IMR-90 (cell line): ENCODE results near the gene SYTL3. TPM values are rescaled to one million over a fixed set of nuclear protein-coding genes. Genes with fewer than 3 reads are reported as not detected.

Source experiments
- ATAC-seq: fragments of 200-7000 bp; cut with Tn5 transposase; 2 replicates; pipeline ENCODE4 v1.9.1; 2020; ENCODE audit warnings: low read depth, mild to moderate bottlenecking, moderate library complexity
- BruUV-seq: library from RNA; stranded (reverse); fragments of 400-500 nt; replicated peaks from 2 replicates; lab custom pipeline; 2021; lab: Mats Ljungman, UMichigan
- CTCF ChIA-PET: fragments of 300-600 bp; formaldehyde crosslinking; extraction: SDS; loops from one replicate; lab custom pipeline; 2021; ENCODE audit warnings: antibody characterized with exemption; lab: Yijun Ruan, JAX
- POLR2A ChIA-PET: fragments of 300-600 bp; sonication (Branson Sonifier 250); formaldehyde crosslinking; loops from one replicate; lab custom pipeline; 2022; ENCODE audit warnings: antibody characterized with exemption; ENCODE audit not compliant: unreplicated experiment; lab: Charles Lee
- DNase-seq: peaks from one replicate; pipeline ENCODE4 v3.0.0; 2013
- H2AFZ ChIP-seq: replicated peaks from 2 replicates; pipeline ENCODE3; 2013; ENCODE audit warnings: low read length, mild to moderate bottlenecking; ENCODE audit not compliant: poor library complexity
- H2AK5ac ChIP-seq: 2 replicates; pipeline ENCODE4 v1.6.1; 2013; ENCODE audit warnings: low read depth, low read length, inconsistent platforms
- H2AK9ac ChIP-seq: replicated peaks from 2 replicates; pipeline ENCODE3; 2013; ENCODE audit warnings: mild to moderate bottlenecking, low read depth, low read length, moderate library complexity; ENCODE audit not compliant: poor library complexity
- H2BK120ac ChIP-seq: 2 replicates; pipeline ENCODE4 v1.6.1; 2013; ENCODE audit warnings: low read depth, low read length, inconsistent platforms
- H2BK15ac ChIP-seq: 3 replicates; pipeline ENCODE4 v1.6.1; 2013; ENCODE audit warnings: low read depth, low read length, inconsistent platforms
- H2BK20ac ChIP-seq: 2 replicates; pipeline ENCODE4 v1.6.1; 2013; ENCODE audit warnings: low read depth, mild to moderate bottlenecking, inconsistent platforms, low read length, moderate library complexity
- H2BK5ac ChIP-seq: 2 replicates; pipeline ENCODE4 v1.6.1; 2013; ENCODE audit warnings: mild to moderate bottlenecking, low read depth, low read length, inconsistent platforms; ENCODE audit not compliant: poor library complexity, severe bottlenecking
- H3K14ac ChIP-seq: replicated peaks from 2 replicates; pipeline ENCODE4 v1.6.1; 2013; ENCODE audit warnings: low read depth, low read length, inconsistent platforms
- H3K18ac ChIP-seq: 2 replicates; pipeline ENCODE4 v1.6.1; 2013; ENCODE audit warnings: low read depth, low read length, control low read depth
- H3K23ac ChIP-seq: 2 replicates; pipeline ENCODE4 v1.6.1; 2013; ENCODE audit warnings: low read depth, low read length, inconsistent platforms
- H3K27ac ChIP-seq: 2 replicates; pipeline ENCODE4 v1.5.1; 2013; ENCODE audit warnings: mild to moderate bottlenecking, control low read depth, low read length; ENCODE audit not compliant: insufficient read depth
- H3K27me3 ChIP-seq: 2 replicates; pipeline ENCODE4 v1.6.1; 2013; ENCODE audit warnings: low read length; ENCODE audit not compliant: control insufficient read depth, insufficient read depth
- H3K36me3 ChIP-seq: 2 replicates; pipeline ENCODE4 v1.6.1; 2013; ENCODE audit warnings: low read length, mixed read lengths; ENCODE audit not compliant: control insufficient read depth, insufficient read depth
- H3K4ac ChIP-seq: 2 replicates; pipeline ENCODE4 v1.6.1; 2013; ENCODE audit warnings: low read depth, low read length, inconsistent platforms
- H3K4me1 ChIP-seq: 2 replicates; pipeline ENCODE4 v1.6.1; 2013; ENCODE audit warnings: low read length, mixed read lengths; ENCODE audit not compliant: control insufficient read depth, insufficient read depth
- H3K4me2 ChIP-seq: 2 replicates; pipeline ENCODE4 v1.6.1; 2013; ENCODE audit warnings: low read depth, mild to moderate bottlenecking, control low read depth, low read length, moderate library complexity
- H3K4me3 ChIP-seq: 2 replicates; pipeline ENCODE4 v1.5.1; 2013; ENCODE audit warnings: low read depth, mild to moderate bottlenecking, control low read depth, low read length, moderate library complexity; ENCODE audit not compliant: insufficient read depth
- H3K56ac ChIP-seq: 2 replicates; pipeline ENCODE4 v1.6.1; 2013; ENCODE audit warnings: low read length, inconsistent platforms; ENCODE audit not compliant: insufficient read depth; ENCODE audit errors: extremely low read depth
- H3K79me1 ChIP-seq, 2 experiments: 2 replicates each; pipeline ENCODE4 v1.6.1; 2013; ENCODE audit warnings: low read length in 2 of 2, inconsistent platforms in 1 of 2, low read depth in 1 of 2
- H3K9ac ChIP-seq: 2 replicates; pipeline ENCODE4 v1.6.1; 2013; ENCODE audit warnings: low read depth, low read length, control low read depth
- H3K9me1 ChIP-seq: 2 replicates; pipeline ENCODE4 v1.6.1; 2013; ENCODE audit warnings: low read length, inconsistent platforms; ENCODE audit not compliant: insufficient read depth
- H3K9me3 ChIP-seq: 2 replicates; pipeline ENCODE4 v1.6.1; 2013; ENCODE audit warnings: low read length; ENCODE audit not compliant: control insufficient read depth, insufficient read depth
- H4K20me1 ChIP-seq: 2 replicates; pipeline ENCODE4 v1.6.1; 2013; ENCODE audit warnings: low read length, inconsistent platforms; ENCODE audit not compliant: insufficient read depth
- H4K5ac ChIP-seq: 2 replicates; pipeline ENCODE4 v1.6.1; 2013; ENCODE audit warnings: mild to moderate bottlenecking, low read depth, low read length, control low read depth
- H4K8ac ChIP-seq, 2 experiments: 2 replicates each; pipeline ENCODE4 v1.6.1; 2013; ENCODE audit warnings: low read depth in 2 of 2, low read length in 2 of 2, control low read depth in 1 of 2, inconsistent platforms in 1 of 2
- H4K91ac ChIP-seq: 2 replicates; pipeline ENCODE4 v1.6.1; 2013; ENCODE audit warnings: low read depth, low read length, inconsistent platforms; ENCODE audit not compliant: insufficient read depth
- BHLHE40 ChIP-seq: fragments of 150-350 bp; IDR thresholded peaks from 2 replicates; pipeline ENCODE4 v1.6.1; 2016; ENCODE audit warnings: mild to moderate bottlenecking, low read depth, low read length
- POLR2A ChIP-seq: IDR thresholded peaks from 2 replicates; pipeline ENCODE4 v1.6.1; 2012; ENCODE audit warnings: mild to moderate bottlenecking, low read depth, low read length
- RCOR1 ChIP-seq: IDR thresholded peaks from 2 replicates; pipeline ENCODE4 v1.6.1; 2012; ENCODE audit warnings: mild to moderate bottlenecking, low read length, improper control_type of control experiment; ENCODE audit not compliant: insufficient replicate concordance
- USF2 ChIP-seq: fragments of 150-350 bp; IDR thresholded peaks from 2 replicates; pipeline ENCODE4 v1.6.1; 2017; ENCODE audit warnings: mild to moderate bottlenecking, antibody characterized with exemption, low read length, low read depth
- WGBS, 2 experiments: methylation state at CpG; one replicate each; pipeline versions ENCODE4 v1.1.5 to v1.1.7; 2013; ENCODE audit warnings: missing lambda C conversion rate in 2 of 2; ENCODE audit not compliant: insufficient read length in 1 of 2; ENCODE audit errors: extremely low coverage in 2 of 2; 5-methylcytosine and 5-hydroxymethylcytosine counted together
- dilution Hi-C: fragments of 300-500 bp; cut with HindIII; formaldehyde crosslinking; loops from one replicate; pipeline ENCODE4 v1.14.3; 2018; ENCODE audit warnings: low sequenced_read_pairs; ENCODE audit not compliant: unreplicated experiment
- in situ Hi-C: fragments of 300-500 bp; cut with MboI; formaldehyde crosslinking; loops from 3 replicates; pipeline ENCODE4 v1.14.3; 2019; ENCODE audit warnings: low sequenced_read_pairs, inconsistent platforms, mixed read lengths
- intact Hi-C: fragments of 100-400 bp; cut with micrococcal nuclease; formaldehyde crosslinking; loops from 2 replicates; pipeline ENCODE4 v1.10.0; 2022
- polyA plus RNA-seq, 3 experiments: library from polyadenylated mRNA; depleted of rRNA; stranded (reverse); fragments of >200 nt; gene quantifications; 2 replicates each; pipeline ENCODE4 v1.2.3, GENCODE V29; 2012; ENCODE audit warnings: low replicate concordance in 1 of 3
- total RNA-seq: library from RNA; depleted of rRNA; stranded (reverse); fragments of >200 nt; gene quantifications from 2 replicates; pipeline ENCODE4 v1.2.3, GENCODE V29; 2012

Gene SYTL3
- total and polyA plus RNA-seq, 2 of the 4 experiments (the other 2 are of a cell fraction) = 2.9 to 4.3 TPM

GRCh38 chr6:158711264-158711663 lies 61.4 kb downstream of the SYTL3 start:
- Histone ChIP-seq H2BK20ac (no peak overlapping the region; the same call in 1 of the 2 replicates), H2AFZ (peak overlapping the region; percentile 82), H3K14ac (no peak overlapping the region), H3K56ac (no peak overlapping the region), H4K5ac (no peak overlapping the region), H3K4ac (0 out of 2 replicates have a peak overlapping the region, but pooled peaks have one; percentile 1), H2AK9ac (no peak overlapping the region), H3K79me1 (no peaks in the 10 kb centered on the region), H2BK120ac (peak overlapping the region; percentile 54; the same call in 1 of the 2 replicates), H4K8ac (peak overlapping the region; percentile 67 to 76), H3K4me1 (peaks cover 10% of the 10 kb centered on the region; the same call in 1 of the 2 replicates), H3K36me3 (no peaks in the 10 kb centered on the region), H3K23ac (no peak overlapping the region), H3K18ac (no peak overlapping the region; the same call in 1 of the 2 replicates), H3K4me3 (peak overlapping the region; percentile 13; the same call in 1 of the 2 replicates), H3K4me2 (peak overlapping the region; percentile 31), H3K27me3 (no peaks in the 10 kb centered on the region), H3K9me3 (no peaks in the 10 kb centered on the region), H3K9me1 (peaks cover 3% of the 10 kb centered on the region; the same call in 1 of the 2 replicates), H4K20me1 (no peaks in the 10 kb centered on the region), H2BK5ac (no peak overlapping the region), H2AK5ac (no peak overlapping the region), H4K91ac (0 out of 2 replicates have a peak overlapping the region, but pooled peaks have one; percentile 37), H2BK15ac (peak overlapping the region; percentile 48; the same call in 2 of the 3 replicates), H3K27ac (no peak overlapping the region; the same call in 1 of the 2 replicates), H3K9ac (no peak overlapping the region)
- intact Hi-C loops (no loop called here), in situ Hi-C loops (no loop called here), dilution Hi-C loops (no loop called here)
- no peak for TF ChIP-seq POLR2A
- peak; percentile 56; the same call in 1 of the 2 replicates for TF ChIP-seq BHLHE40
- TF ChIP-seq USF2 = peak; percentile 83
- TF ChIP-seq RCOR1 = no peak
- POLR2A ChIA-PET = no interaction called here
- no TSS peak for BruUV-seq
- peak; percentile 87 for DNase-seq
- peak; percentile 75 for ATAC-seq
- 20% methylated on average over 1 of the region's 10 CpGs; no CpG with 5 or more reads in 1 of the 2 experiments for WGBS, 2 experiments
- CTCF ChIA-PET = no interaction called here
